Trophoblast cell (in vitro differentiated cells and primary cell): Measurements from ENCODE around the gene HS6ST2.

ENCODE experiments used
- DNase-seq, 2 donors: peaks; one replicate each; pipeline ENCODE4 v3.0.0-alpha.2; 2016
- H2AFZ ChIP-seq: 2 replicates; pipeline ENCODE4 v1.6.1; 2013; ENCODE audit warnings: low read length, moderate library complexity, mild to moderate bottlenecking; ENCODE audit not compliant: insufficient read depth, poor library complexity
- H2AK5ac ChIP-seq: 2 replicates; pipeline ENCODE4 v1.6.1; 2013; ENCODE audit warnings: mild to moderate bottlenecking, low read length
- H2BK120ac ChIP-seq: 2 replicates; pipeline ENCODE4 v1.6.1; 2013; ENCODE audit warnings: low read length, mild to moderate bottlenecking, moderate library complexity; ENCODE audit not compliant: insufficient read depth, poor library complexity
- H2BK12ac ChIP-seq: 2 replicates; pipeline ENCODE4 v1.6.1; 2013; ENCODE audit warnings: mild to moderate bottlenecking, low read length, moderate library complexity
- H2BK5ac ChIP-seq: 2 replicates; pipeline ENCODE4 v1.6.1; 2013; ENCODE audit warnings: low read length, low read depth, moderate library complexity, mild to moderate bottlenecking; ENCODE audit not compliant: poor library complexity
- H3K14ac ChIP-seq: 2 replicates; pipeline ENCODE4 v1.6.1; 2013; ENCODE audit warnings: mild to moderate bottlenecking, low read length
- H3K18ac ChIP-seq: 2 replicates; pipeline ENCODE4 v1.6.1; 2013; ENCODE audit warnings: mild to moderate bottlenecking, low read length
- H3K23ac ChIP-seq: 2 replicates; pipeline ENCODE4 v1.6.1; 2013; ENCODE audit warnings: low read length
- H3K27ac ChIP-seq: 2 replicates; pipeline ENCODE4 v1.5.1; 2013; ENCODE audit warnings: low read depth, mild to moderate bottlenecking, inconsistent platforms, low read length, moderate library complexity
- H3K27me3 ChIP-seq: 2 replicates; pipeline ENCODE4 v1.6.1; 2013; ENCODE audit warnings: inconsistent platforms, mild to moderate bottlenecking, low read length, moderate library complexity; ENCODE audit not compliant: insufficient read depth
- H3K36me3 ChIP-seq, 2 experiments: 1 replicate in 1 of 2; 2 replicates in 1 of 2; pipeline ENCODE4 v1.6.1; 2013; ENCODE audit warnings: low read length in 2 of 2, mild to moderate bottlenecking in 2 of 2, moderate library complexity in 1 of 2; ENCODE audit not compliant: insufficient read depth in 2 of 2, control insufficient read depth in 1 of 2
- H3K4ac ChIP-seq: 2 replicates; pipeline ENCODE4 v1.6.1; 2013; ENCODE audit warnings: low read depth, mild to moderate bottlenecking, low read length, moderate library complexity
- H3K4me1 ChIP-seq, 2 experiments: 1 replicate in 1 of 2; 2 replicates in 1 of 2; pipeline ENCODE4 v1.6.1; 2013; ENCODE audit warnings: low read length in 2 of 2, mild to moderate bottlenecking in 2 of 2, moderate library complexity in 1 of 2; ENCODE audit not compliant: insufficient read depth in 2 of 2, control insufficient read depth in 1 of 2
- H3K4me2 ChIP-seq: 2 replicates; pipeline ENCODE4 v1.6.1; 2013; ENCODE audit warnings: inconsistent platforms, mild to moderate bottlenecking, low read length, moderate library complexity
- H3K4me3 ChIP-seq: 2 replicates; pipeline ENCODE4 v1.5.1; 2013; ENCODE audit warnings: mild to moderate bottlenecking, low read depth, low read length, inconsistent platforms
- H3K79me1 ChIP-seq: one replicate; pipeline ENCODE4 v1.6.1; 2013; ENCODE audit warnings: low read length
- H3K79me2 ChIP-seq: 2 replicates; pipeline ENCODE4 v1.6.1; 2013; ENCODE audit warnings: low read length, mild to moderate bottlenecking; ENCODE audit not compliant: control insufficient read depth, insufficient read depth, poor library complexity
- H3K9ac ChIP-seq: 2 replicates; pipeline ENCODE4 v1.6.1; 2013; ENCODE audit warnings: mild to moderate bottlenecking, low read length
- H3K9me3 ChIP-seq: 2 replicates; pipeline ENCODE4 v1.6.1; 2013; ENCODE audit warnings: low read depth, mild to moderate bottlenecking, control low read depth, inconsistent platforms, low read length; ENCODE audit not compliant: insufficient read depth
- H4K12ac ChIP-seq: 2 replicates; pipeline ENCODE4 v1.6.1; 2013; ENCODE audit warnings: low read depth, mild to moderate bottlenecking, low read length, moderate library complexity
- H4K8ac ChIP-seq: 2 replicates; pipeline ENCODE4 v1.6.1; 2013; ENCODE audit warnings: low read depth, mild to moderate bottlenecking, low read length, moderate library complexity
- H4K91ac ChIP-seq: one replicate; pipeline ENCODE4 v1.6.1; 2013; ENCODE audit warnings: low read depth, mild to moderate bottlenecking, low read length, moderate library complexity
- WGBS: extraction: QIAGEN DNeasy Blood & Tissue Kit; methylation state at CpG from one replicate; pipeline ENCODE4 v1.1.7; 2013; ENCODE audit warnings: missing lambda C conversion rate; ENCODE audit not compliant: insufficient read length, insufficient coverage; ENCODE audit errors: extremely low coverage; 5-methylcytosine and 5-hydroxymethylcytosine counted together

The HS6ST2 gene

DNA sequence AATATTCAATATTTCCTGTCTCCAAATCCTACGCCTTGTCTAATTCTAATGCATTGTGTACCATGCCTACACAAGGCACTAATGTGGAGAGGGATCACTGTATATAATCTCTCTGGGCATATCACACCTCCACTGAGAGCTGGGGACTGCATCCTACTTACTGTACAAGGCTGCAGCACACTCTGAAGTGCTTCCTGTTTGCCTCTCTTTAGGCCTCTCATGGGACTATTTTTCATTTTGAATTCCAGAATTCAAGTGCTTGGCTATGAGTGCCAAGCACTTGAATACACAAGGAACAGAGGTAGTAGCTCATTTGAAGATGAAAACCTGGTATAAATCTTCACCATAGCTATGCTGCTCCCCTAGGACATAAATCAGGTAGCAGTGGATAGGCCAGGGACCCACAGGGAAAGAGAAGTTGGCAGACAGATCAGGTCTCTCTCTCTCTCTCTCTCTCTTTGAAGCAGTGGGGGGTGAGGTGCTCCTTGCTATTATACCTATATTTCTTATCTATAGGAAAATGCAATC, 239.9 kb downstream of the HS6ST2 start:
- Histone ChIP-seq H4K12ac (no peak overlapping the region), H3K18ac (no peak overlapping the region), H3K36me3 (no peaks in the 10 kb centered on the region), H4K91ac (no peak overlapping the region), H2BK120ac (no peak overlapping the region), H3K9me3 (no peaks in the 10 kb centered on the region), H2BK12ac (no peak overlapping the region), H3K4ac (no peak overlapping the region), H4K8ac (no peak overlapping the region), H2AK5ac (no peak overlapping the region), H3K9ac (no peak overlapping the region), H3K79me1 (no peaks in the 10 kb centered on the region), H3K14ac (no peak overlapping the region), H3K4me3 (no peak overlapping the region), H3K79me2 (no peaks in the 10 kb centered on the region), H2BK5ac (no peak overlapping the region), H2AFZ (no peak overlapping the region), H3K4me1 (no peaks in the 10 kb centered on the region), H3K23ac (no peak overlapping the region), H3K4me2 (no peak overlapping the region), H3K27me3 (no peaks in the 10 kb centered on the region), H3K27ac (no peak overlapping the region)
- no peak for DNase-seq
- WGBS, result no CpG with 5 or more reads among the region's 1 CpG

DNA sequence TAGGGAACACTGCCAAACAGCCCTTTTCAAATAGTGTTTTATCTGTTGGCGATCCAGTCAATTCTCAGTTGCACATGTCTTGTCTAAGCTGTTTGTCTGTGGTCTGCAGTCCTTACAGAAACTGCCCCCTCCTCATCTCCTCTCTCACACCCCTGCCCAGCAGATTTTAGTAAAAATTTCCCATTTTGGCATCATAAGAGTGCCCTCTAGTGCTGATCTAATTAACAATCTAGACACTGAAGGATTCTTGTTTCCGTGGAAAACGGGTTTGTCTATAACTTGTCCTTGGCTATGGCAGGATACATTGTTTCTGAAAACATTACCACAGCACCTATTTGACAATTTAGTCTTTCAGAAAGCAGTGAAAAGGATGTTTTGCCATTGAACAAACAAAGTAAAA, 242.4 kb downstream of the HS6ST2 start:
- H3K4ac ChIP-seq, result no peak overlapping the region
- no peaks in the 10 kb centered on the region for H3K27me3 ChIP-seq
- no peak overlapping the region for H2BK12ac ChIP-seq
- no peak overlapping the region for H3K27ac ChIP-seq
- H3K9me3 ChIP-seq, result no peaks in the 10 kb centered on the region
- no CpG with 5 or more reads among the region's 3 CpGs for WGBS
- H4K91ac ChIP-seq, result no peak overlapping the region
- no peak overlapping the region for H3K4me3 ChIP-seq
- H2BK120ac ChIP-seq, result no peak overlapping the region
- no peak overlapping the region for H3K18ac ChIP-seq
- H4K8ac ChIP-seq, result no peak overlapping the region
- no peaks in the 10 kb centered on the region for H3K79me2 ChIP-seq
- no peak overlapping the region for H2AK5ac ChIP-seq
- H3K9ac ChIP-seq, result no peak overlapping the region
- no peak overlapping the region for H4K12ac ChIP-seq
- no peak overlapping the region for H2BK5ac ChIP-seq
- H3K14ac ChIP-seq, result no peak overlapping the region
- H3K23ac ChIP-seq, result no peak overlapping the region
- no peaks in the 10 kb centered on the region for H3K36me3 ChIP-seq
- no peak overlapping the region for H2AFZ ChIP-seq
- peak in 1 of 2 donors; percentile 4 for DNase-seq
- no peak overlapping the region for H3K4me2 ChIP-seq
- H3K79me1 ChIP-seq, result no peaks in the 10 kb centered on the region
- no peaks in the 10 kb centered on the region for H3K4me1 ChIP-seq

DNA sequence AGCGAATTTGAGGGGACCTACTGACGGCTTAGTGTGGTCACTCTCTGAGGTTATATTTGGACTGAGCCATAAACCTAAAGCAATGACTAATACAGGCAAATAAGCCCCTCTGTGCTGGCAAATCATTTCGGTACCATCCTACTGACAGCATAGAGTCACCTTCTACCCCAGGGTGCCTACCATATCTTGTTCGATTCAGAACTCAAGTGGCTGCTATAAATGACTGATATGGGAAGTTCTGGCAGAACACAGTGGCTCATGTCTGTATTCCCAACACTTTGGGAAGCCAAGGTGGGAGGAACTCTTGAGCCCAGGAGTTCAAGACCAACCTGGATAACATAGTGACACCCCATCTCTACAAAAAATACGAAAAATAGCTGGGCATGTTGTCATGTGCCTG, 243.5 kb downstream of the HS6ST2 start:
- WGBS, result no CpG with 5 or more reads among the region's 5 CpGs

DNA sequence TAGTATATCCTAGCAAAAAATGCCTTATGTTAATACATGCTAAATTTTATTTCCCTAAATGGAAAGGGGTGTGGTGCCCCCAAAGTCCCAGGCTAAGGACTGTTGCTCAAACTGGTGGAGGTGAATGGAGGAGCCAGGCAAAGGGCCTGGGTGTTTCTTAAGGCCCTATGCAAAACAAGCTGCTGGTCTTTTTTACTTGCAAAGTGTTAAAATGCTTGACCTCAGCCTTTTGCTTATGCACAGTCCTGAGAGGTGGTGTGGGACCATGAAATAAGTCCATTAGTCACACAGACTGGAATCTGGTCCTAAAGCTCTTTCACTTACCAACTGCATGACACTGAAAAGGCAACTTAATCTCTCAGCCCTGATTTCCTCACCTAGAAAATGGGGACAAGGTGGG, 246.1 kb downstream of the HS6ST2 start:
- H3K4me3 ChIP-seq, result no peak overlapping the region
- no peak overlapping the region for H4K8ac ChIP-seq
- H3K4me2 ChIP-seq, result no peak overlapping the region
- no peak overlapping the region for H3K9ac ChIP-seq
- no peak overlapping the region for H3K14ac ChIP-seq
- H3K18ac ChIP-seq, result no peak overlapping the region
- no peaks in the 10 kb centered on the region for H3K79me1 ChIP-seq
- no peaks in the 10 kb centered on the region for H3K4me1 ChIP-seq
- H3K36me3 ChIP-seq, result no peaks in the 10 kb centered on the region
- no peaks in the 10 kb centered on the region for H3K9me3 ChIP-seq
- H2AK5ac ChIP-seq, result no peak overlapping the region
- H2BK5ac ChIP-seq, result no peak overlapping the region
- no peak overlapping the region for H4K12ac ChIP-seq
- H2AFZ ChIP-seq, result no peak overlapping the region
- no peaks in the 10 kb centered on the region for H3K79me2 ChIP-seq
- H2BK120ac ChIP-seq, result no peak overlapping the region
- no peaks in the 10 kb centered on the region for H3K27me3 ChIP-seq
- no peak overlapping the region for H3K27ac ChIP-seq
- peak in 1 of 2 donors; percentile 20 for DNase-seq
- H3K23ac ChIP-seq, result no peak overlapping the region
- H4K91ac ChIP-seq, result no peak overlapping the region
- H2BK12ac ChIP-seq, result no peak overlapping the region
- H3K4ac ChIP-seq, result no peak overlapping the region

More for the DNA sequence above, 243.5 kb downstream of the HS6ST2 start:
- no peaks in the 10 kb centered on the region for H3K9me3 ChIP-seq
- H3K4ac ChIP-seq, result no peak overlapping the region
- no peak overlapping the region for H2BK120ac ChIP-seq
- no peak overlapping the region for H3K27ac ChIP-seq
- no peak overlapping the region for H3K4me3 ChIP-seq
- H4K12ac ChIP-seq, result no peak overlapping the region
- no peak overlapping the region for H3K18ac ChIP-seq
- H3K9ac ChIP-seq, result no peak overlapping the region
- H3K27me3 ChIP-seq, result no peaks in the 10 kb centered on the region
- no peaks in the 10 kb centered on the region for H3K4me1 ChIP-seq
- H3K23ac ChIP-seq, result no peak overlapping the region
- H3K79me2 ChIP-seq, result no peaks in the 10 kb centered on the region
- no peak overlapping the region for H2AK5ac ChIP-seq
- H2BK5ac ChIP-seq, result no peak overlapping the region
- H3K14ac ChIP-seq, result no peak overlapping the region
- H2BK12ac ChIP-seq, result no peak overlapping the region
- no peak overlapping the region for H3K4me2 ChIP-seq
- H3K36me3 ChIP-seq, result no peaks in the 10 kb centered on the region
- no peak overlapping the region for H4K91ac ChIP-seq
- no peak for DNase-seq
- no peaks in the 10 kb centered on the region for H3K79me1 ChIP-seq
- no peak overlapping the region for H2AFZ ChIP-seq
- H4K8ac ChIP-seq, result no peak overlapping the region
